ENCODE results near the gene INTS6. TPM values are rescaled to one million over a fixed set of nuclear protein-coding genes. Genes with fewer than 3 reads are reported as not detected.

The INTS6 gene
- total and polyA plus RNA-seq, 8 donors = 10.9 to 44.8 (median 27.2) TPM

- Histone ChIP-seq H3K4me3 (no peak overlapping the region), H3K9me3 (no peaks in the 10 kb centered on the region), H3K4me1 (peaks cover 21 to 30% (median 22%) of the 10 kb centered on the region in 3 donors), H3K27ac (no peak overlapping the region), H3K36me3 (peaks cover 0 to 5% (median 0%) of the 10 kb centered on the region in 3 donors), H3K27me3 (no peaks in the 10 kb centered on the region)
- DNase-seq = no peak
- FAIRE-seq = no peak
- intact Hi-C loops (cut with DNase I) = loop anchor here in 2 of 3 donors (10.0 kb wide), 2 partner anchors 162 to 362 kb away; no protein-coding TSS in a partner anchor
- 63 to 68% methylated on average over 2 of the region's 2 CpGs for WGBS, 2 donors
- no peak for ATAC-seq
- TF ChIP-seq, protein P1, sequence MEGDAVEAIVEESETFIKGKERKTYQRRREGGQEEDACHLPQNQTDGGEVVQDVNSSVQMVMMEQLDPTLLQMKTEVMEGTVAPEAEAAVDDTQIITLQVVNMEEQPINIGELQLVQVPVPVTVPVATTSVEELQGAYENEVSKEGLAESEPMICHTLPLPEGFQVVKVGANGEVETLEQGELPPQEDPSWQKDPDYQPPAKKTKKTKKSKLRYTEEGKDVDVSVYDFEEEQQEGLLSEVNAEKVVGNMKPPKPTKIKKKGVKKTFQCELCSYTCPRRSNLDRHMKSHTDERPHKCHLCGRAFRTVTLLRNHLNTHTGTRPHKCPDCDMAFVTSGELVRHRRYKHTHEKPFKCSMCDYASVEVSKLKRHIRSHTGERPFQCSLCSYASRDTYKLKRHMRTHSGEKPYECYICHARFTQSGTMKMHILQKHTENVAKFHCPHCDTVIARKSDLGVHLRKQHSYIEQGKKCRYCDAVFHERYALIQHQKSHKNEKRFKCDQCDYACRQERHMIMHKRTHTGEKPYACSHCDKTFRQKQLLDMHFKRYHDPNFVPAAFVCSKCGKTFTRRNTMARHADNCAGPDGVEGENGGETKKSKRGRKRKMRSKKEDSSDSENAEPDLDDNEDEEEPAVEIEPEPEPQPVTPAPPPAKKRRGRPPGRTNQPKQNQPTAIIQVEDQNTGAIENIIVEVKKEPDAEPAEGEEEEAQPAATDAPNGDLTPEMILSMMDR (IDR thresholded peaks at IDR 0.05) = no peak
These were observed 20.3 kb downstream of the INTS6 start for GRCh38 chr13:51432576-51432975.

GRCh38 chr13:51426982-51427381, 25.9 kb downstream of the INTS6 start:
- TF ChIP-seq, protein P1 (IDR thresholded peaks at IDR 0.05) = no peak
- peaks cover 24 to 51% (median 49%) of the 10 kb centered on the region in 3 donors for H3K4me1 ChIP-seq
- no peak for FAIRE-seq
- ATAC-seq = peak; percentile 22 to 52 (median 38)
- DNase-seq = no peak
- peak overlapping the region in 1 of 4 donors; percentile 3 for H3K27ac ChIP-seq
- H3K9me3 ChIP-seq = no peaks in the 10 kb centered on the region
- H3K36me3 ChIP-seq = peaks cover 0 to 5% (median 0%) of the 10 kb centered on the region in 3 donors
- H3K27me3 ChIP-seq = no peaks in the 10 kb centered on the region
- intact Hi-C loops (cut with DNase I) = no loop called here
- H3K4me3 ChIP-seq = no peak overlapping the region

- intact Hi-C loops (cut with DNase I) = no loop called here
- no peak for DNase-seq
- peaks cover 24 to 58% (median 53%) of the 10 kb centered on the region in 3 donors for H3K4me1 ChIP-seq
- H3K27me3 ChIP-seq = no peaks in the 10 kb centered on the region
- WGBS, 2 donors = 25 to 28% methylated on average over 4 of the region's 4 CpGs
- TF ChIP-seq, protein P1 (IDR thresholded peaks at IDR 0.05) = no peak
- H3K4me3 ChIP-seq = no peak overlapping the region
- H3K9me3 ChIP-seq = no peaks in the 10 kb centered on the region
- FAIRE-seq = peak; percentile 37
- H3K27ac ChIP-seq = peak overlapping the region in 1 of 4 donors; percentile 37
- peak; percentile 56 to 83 (median 80) for ATAC-seq
- H3K36me3 ChIP-seq = peaks cover 0 to 9% (median 0%) of the 10 kb centered on the region in 3 donors
These were observed 27.3 kb downstream of the INTS6 start for GRCh38 chr13:51425410-51426042.

- no peak overlapping the region for H3K4me3 ChIP-seq
- intact Hi-C loops (cut with DNase I) = no loop called here
- H3K27me3 ChIP-seq = no peaks in the 10 kb centered on the region
- TF ChIP-seq, protein P1 (IDR thresholded peaks at IDR 0.05) = no peak
- H3K9me3 ChIP-seq = no peaks in the 10 kb centered on the region
- no peak overlapping the region for H3K27ac ChIP-seq
- FAIRE-seq (no peak), ATAC-seq (no peak), DNase-seq (no peak)
- H3K36me3 ChIP-seq = peaks cover 0 to 4% (median 0%) of the 10 kb centered on the region in 3 donors
- peaks cover 24 to 69% (median 61%) of the 10 kb centered on the region in 3 donors for H3K4me1 ChIP-seq
These were observed 29.1 kb downstream of the INTS6 start for GRCh38 chr13:51423766-51424165.

- Histone ChIP-seq H3K4me3 (no peak overlapping the region), H3K9me3 (no peaks in the 10 kb centered on the region), H3K4me1 (peaks cover 25 to 66% (median 57%) of the 10 kb centered on the region in 3 donors), H3K27ac (no peak overlapping the region), H3K27me3 (no peaks in the 10 kb centered on the region), H3K36me3 (peaks cover 0 to 4% (median 0%) of the 10 kb centered on the region in 3 donors)
- TF ChIP-seq, protein P1 (IDR thresholded peaks at IDR 0.05) = no peak
- WGBS, 2 donors = 59 to 65% methylated on average over 1 of the region's 1 CpG
- DNase-seq (no peak), FAIRE-seq (no peak), ATAC-seq (peak in 2 of 4 donors; percentile 6 to 24)
- intact Hi-C loops (cut with DNase I) = no loop called here
These were observed 30.4 kb downstream of the INTS6 start for GRCh38 chr13:51422484-51422883.

Measured in pancreas (tissue), 10 donors.